CD4-positive, alpha-beta T cell treated with Interleukin-6 for 4 hours (primary cell): Measurements from ENCODE around the gene C10orf88.

Experiments used
- DNase-seq: peaks from one replicate; pipeline ENCODE4 v3.0.0-alpha.2; 2020; ENCODE audit warnings: mixed read lengths

C10orf88 gene, protein sequence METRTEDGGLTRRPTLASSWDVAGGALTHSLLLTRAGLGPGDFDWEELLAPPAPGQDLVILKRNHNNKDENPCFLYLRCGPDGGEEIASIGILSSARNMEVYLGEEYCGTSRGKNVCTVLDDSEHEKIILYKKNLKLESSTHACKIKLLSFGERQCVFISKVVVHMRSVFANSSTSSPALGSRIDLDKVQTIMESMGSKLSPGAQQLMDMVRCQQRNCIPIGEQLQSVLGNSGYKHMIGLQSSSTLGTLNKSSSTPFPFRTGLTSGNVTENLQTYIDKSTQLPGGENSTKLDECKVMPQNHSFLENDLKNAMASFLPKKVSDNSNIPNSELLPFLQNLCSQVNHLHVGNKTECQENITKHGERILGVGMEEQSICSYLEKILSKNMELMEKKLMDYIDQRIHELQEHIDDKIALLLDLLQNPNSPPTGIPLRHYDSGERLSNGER

DNA sequence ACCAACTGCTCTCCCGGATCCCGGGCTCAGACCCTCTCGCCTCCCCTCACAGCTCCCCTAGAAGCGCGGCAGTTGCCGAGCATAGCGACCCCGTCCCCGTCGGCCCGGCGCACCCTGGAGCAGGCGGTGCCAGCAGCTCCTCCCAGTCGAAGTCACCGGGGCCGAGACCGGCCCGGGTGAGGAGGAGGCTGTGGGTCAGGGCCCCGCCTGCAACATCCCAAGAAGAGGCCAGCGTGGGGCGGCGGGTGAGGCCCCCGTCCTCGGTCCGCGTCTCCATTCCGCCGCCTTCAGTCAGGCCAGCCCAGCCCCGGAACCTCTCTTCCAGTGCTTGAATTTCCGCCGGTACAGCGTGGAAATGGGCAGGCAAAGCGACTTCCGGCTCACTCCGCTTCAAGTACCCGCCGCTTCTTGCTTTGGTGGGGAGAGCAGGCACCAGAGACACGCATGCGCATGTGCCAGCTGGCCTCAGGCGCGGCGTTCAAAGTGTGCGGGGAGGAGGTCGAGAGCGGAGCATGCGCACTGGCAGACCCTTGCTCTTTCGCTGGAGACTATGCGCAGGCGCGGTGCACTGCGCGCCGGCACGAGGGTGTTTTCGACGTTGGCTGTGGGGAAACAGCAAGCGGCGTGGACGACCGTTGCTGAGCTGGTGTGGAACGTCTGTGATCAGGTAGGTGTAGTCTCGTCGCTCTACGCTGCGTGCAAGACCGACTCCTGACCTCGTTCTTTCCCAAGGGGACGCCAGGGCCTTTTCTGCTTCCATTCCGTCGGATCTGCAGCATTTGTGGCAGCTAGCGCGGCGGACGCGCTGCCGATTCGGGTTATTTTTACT lies at the start of gene C10orf88:
C10orf88 (minus strand) TSS at position 326 of the 829 bp plus-strand sequence; CDS start at position 277, 49 bp downstream.
- DNase-seq = peak; percentile 98

- no peak for DNase-seq
Measured at GRCh38 chr10:123001370-123001769, 47.3 kb upstream of the C10orf88 start.

DNA sequence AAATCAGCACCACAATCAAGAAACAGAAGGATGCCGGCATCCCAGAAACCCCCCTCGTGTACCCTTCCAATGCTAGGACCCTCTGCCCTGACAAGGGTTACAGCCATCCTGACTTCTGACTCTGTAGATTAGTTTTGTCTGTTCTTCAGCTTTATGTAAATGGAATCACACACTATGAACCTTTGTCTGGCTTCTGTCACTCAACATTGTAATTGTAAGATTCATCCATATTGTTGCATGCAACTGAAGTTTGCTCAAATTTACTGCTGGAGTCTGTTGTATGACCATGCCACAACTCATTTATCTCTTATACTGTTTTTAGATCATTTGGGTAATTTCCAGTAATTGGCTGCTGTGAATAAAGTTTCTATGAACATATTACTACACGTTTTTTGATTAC lies 46.1 kb upstream of the C10orf88 start:
- DNase-seq = no peak

DNA sequence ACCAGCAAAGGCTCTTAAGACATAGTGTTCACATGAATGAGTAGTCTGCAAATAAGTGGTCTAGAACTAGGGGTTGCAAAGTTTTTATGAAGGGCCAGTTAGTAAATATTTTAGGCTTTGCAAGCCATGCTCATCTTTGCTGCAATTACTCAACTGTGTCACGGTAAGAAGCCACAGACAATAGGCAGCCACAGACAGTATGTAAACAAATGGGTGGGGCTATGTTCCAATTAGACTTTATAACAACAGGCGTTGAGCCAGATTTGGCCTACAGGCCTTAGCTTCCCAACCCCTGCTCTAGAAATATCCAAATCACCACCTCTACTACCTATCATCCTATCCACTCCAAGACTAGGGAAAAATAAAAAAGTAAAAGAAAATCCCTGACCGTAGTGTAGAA lies 45.3 kb upstream of the C10orf88 start:
- no peak for DNase-seq

- DNase-seq = no peak
Measured at GRCh38 chr10:122998934-122999333, 44.9 kb upstream of the C10orf88 start.

- no peak for DNase-seq
Measured at GRCh38 chr10:122998360-122998917, 44.4 kb upstream of the C10orf88 start.

GRCh38 chr10:122997864-122998263 lies 43.8 kb upstream of the C10orf88 start:
- DNase-seq = no peak

- DNase-seq = no peak
Measured at GRCh38 chr10:122995936-122996335, 41.9 kb upstream of the C10orf88 start.

DNA sequence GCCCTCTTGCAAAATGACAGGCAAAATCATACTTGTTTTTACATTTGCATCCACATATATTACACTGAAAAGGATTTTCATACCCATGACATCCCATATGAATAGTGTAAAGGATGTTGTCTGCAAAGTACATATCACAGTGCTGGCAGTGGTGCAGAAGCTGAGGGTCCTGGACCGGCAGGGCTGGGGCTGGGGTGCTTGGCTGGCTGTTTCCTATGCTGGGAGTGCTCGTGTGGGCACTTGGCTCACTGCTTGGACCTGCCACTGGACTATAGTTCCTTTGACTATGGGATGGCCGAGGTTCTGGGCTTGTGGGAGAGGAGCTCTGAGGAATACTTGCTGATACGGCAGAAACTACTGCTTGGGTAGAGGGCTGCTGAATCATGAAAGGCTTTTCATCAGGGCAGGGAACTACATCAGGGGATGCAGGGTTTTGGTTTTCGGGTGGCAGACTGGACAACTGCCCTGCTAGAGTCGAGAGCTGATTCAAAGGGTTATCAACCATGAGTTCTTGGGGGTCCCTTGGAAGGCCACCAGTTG lies 39.8 kb upstream of the C10orf88 start:
- no peak for DNase-seq

DNA sequence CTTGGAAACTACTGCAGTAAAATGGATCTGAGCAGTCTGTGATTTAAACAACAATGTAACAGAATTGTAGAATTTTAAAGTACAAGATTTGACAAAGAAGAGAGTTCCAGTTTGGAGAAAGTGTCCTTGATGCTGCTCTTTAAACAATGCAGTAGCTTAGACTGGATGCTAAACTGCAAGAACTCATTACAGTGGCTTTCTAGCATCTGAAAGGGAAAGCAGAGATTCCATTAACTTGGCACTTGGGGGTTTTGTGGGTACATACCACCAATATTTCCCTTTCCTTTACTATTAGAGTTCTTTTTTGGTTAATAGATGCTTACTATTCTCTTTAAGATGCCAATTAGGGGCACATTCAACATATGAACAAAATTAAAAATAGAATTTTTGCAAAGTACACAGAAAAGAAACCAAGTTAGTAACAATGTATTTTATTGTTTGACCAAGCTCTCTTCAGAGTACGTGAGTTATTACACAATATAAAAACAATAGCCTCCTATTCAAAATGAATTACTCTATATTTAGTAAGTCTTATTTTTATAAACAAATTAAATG lies 38.1 kb upstream of the C10orf88 start:
- DNase-seq = no peak

- DNase-seq = no peak
Measured at GRCh38 chr10:122990278-122990677, 36.3 kb upstream of the C10orf88 start.

DNA sequence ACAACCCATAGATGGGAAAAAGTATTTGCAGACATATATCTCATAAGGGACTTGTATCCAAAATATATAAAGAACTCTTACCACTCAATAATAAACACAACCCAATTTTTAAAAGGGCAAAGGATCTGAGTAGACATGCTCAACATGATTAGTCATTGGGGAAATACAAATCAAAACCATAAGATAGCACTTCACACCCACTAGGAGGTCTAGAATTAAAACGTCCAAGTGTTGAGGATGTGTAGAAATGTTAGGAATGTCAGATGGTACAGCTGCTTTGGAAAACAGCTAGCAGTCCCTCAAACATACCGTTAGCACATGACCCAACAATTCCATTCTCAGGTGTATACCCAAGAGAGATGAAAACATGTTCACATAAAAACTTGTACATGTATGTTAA lies 34.5 kb upstream of the C10orf88 start:
- no peak for DNase-seq

GRCh38 chr10:122986335-122986734 lies 32.3 kb upstream of the C10orf88 start:
- DNase-seq = no peak

DNA sequence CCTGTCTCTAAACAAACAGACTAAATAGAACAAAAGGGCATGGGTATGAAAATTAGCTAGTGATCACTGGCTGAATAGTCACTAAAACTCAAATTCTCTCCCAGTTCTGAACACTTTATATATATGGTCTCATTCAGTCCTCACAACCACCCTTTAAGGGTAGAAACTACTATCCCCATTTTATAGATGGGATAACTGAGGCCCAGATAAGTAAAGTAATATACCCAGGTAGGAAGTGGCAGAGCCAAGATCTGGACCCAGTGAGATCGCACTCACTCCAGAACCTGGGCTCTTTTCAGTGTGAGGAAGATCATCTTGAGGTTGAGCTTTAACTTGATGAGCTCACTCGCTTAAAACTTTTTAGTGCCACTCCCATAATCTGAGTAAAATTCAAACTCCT lies 30.7 kb upstream of the C10orf88 start:
- DNase-seq = no peak

DNA sequence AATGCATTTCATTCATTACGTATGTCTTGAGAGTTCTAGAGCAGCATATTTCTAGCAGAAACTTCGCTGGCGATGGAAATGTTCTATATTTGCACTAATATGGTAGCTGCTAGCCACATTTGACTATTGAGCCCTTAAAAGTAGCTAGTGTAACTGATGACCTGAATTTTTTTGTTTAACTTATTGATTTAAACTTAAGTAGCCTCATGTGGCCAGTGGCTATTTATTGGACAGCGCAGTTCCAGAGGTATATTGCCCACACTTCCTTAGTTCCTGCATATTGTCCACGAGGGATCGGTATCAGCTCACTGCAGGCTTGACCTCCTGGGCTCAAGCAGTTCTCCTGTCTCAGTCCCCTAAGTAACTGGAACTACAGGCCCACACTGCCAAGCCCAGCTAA lies 29.9 kb upstream of the C10orf88 start:
- DNase-seq = no peak

DNA sequence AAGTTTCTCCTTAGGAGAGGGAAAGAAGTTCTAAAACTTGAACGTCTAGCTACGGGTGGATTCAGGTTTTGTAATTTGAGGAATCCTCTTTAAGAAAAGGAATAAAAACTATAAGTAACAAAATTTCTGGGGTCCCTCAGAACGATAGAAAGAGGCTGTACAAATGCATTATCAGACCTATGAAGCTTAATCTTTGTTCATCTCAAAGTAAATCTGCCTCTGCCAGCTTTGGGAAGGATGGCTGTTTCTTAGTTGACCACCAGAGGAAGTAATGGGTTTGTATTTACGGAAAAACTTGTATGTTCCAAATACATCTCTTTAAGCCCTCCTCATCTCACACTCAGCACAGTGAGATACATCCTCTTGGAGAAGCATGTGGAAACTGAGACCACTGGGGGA lies 27.0 kb upstream of the C10orf88 start:
- no peak for DNase-seq

- peak; percentile 92 for DNase-seq
Measured at GRCh38 chr10:122980209-122981065, 26.4 kb upstream of the C10orf88 start, which contains the start of gene PSTK. Gene PSTK (plus strand): TSS chr10:122980401. CDS start chr10:122980480, 79 bp downstream.

GRCh38 chr10:122974543-122975064 lies 20.6 kb upstream of the C10orf88 start:
- DNase-seq = no peak

GRCh38 chr10:122974023-122974422 lies 20.0 kb upstream of the C10orf88 start:
- DNase-seq = no peak

DNA sequence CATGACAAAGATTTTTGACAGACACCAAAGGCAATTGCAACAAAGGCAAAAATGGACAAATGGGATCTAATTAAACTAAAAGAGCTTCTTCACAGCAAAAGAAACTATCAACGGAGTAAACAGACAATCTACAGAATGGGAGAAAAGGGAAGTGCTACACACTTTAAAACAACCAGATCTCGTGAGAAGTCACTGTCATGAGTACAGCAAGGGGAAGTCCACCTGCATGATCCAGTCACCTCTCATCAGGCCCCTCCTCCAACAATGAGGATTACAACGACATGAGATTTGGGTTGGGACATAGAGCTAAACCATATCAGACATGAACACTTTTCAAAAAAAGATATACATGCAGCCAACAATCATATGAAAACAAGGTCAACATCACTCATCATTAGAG lies 14.7 kb upstream of the C10orf88 start:
- no peak for DNase-seq

DNA sequence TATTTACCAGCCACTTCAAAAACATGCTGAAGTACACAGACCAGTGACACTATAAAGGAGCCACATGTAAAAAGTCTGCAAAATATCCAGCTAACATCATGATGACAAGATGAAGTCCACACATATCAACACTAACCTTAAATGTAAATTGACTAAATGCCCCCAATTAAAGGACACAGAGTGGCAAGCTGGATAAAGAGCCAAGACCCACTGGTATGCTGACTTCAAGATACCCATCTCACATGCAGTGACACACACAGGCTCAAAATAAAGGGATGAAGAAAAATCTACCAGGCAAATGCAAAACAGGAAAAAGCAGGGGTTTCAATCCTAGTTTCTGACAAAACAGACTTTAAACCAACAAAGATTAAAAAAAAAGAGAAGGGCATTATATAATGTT lies 12.9 kb upstream of the C10orf88 start:
- DNase-seq = no peak

DNA sequence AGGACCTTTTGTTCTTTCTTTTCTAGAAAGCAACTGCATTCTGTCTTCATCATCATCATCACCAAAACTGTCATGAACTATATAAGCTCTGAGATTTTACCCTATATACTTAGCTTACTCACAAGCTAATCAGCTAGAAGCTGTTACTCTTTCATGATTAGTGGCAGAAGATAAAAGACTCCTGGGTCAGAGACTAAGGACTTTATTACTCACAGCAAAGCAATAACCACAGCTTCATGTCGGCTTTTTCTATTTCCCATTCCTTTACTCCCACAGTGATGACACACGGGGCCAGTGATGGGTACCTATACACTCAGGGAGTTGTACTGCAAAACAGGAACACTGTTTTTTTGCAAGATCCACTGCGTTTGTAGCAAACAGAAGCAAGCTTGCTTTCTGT lies 8.4 kb upstream of the C10orf88 start:
- no peak for DNase-seq
